Neuronal stem cell (in vitro differentiated cells): ENCODE measurements around the gene CCDC102B.
"Not testable (repeated sequence)": the region's sequence is repeated elsewhere in the genome, so short reads cannot be mapped to it uniquely, and the experiment has no call there.

ENCODE experiments used
- DNase-seq: peaks from one replicate; pipeline ENCODE4 v3.0.0-alpha.2; 2013; ENCODE audit warnings: low spot score
- H2AFZ ChIP-seq: one replicate; pipeline ENCODE4 v1.6.1; 2013; ENCODE audit warnings: mild to moderate bottlenecking, low read length, inconsistent platforms
- H2AK5ac ChIP-seq: 2 replicates; pipeline ENCODE4 v1.6.1; 2013; ENCODE audit warnings: low read depth, mild to moderate bottlenecking, inconsistent platforms, low read length, moderate library complexity, mixed read lengths
- H2BK120ac ChIP-seq: 2 replicates; pipeline ENCODE4 v1.6.1; 2013; ENCODE audit warnings: low read depth, mild to moderate bottlenecking, inconsistent platforms, low read length, moderate library complexity, mixed read lengths
- H2BK12ac ChIP-seq: one replicate; pipeline ENCODE4 v1.6.1; 2013; ENCODE audit warnings: low read length, inconsistent platforms
- H2BK15ac ChIP-seq: 2 replicates; pipeline ENCODE4 v1.6.1; 2013; ENCODE audit warnings: mild to moderate bottlenecking, low read length, inconsistent platforms, mixed read lengths
- H2BK5ac ChIP-seq: one replicate; pipeline ENCODE4 v1.6.1; 2013; ENCODE audit warnings: inconsistent platforms, mild to moderate bottlenecking, low read length, moderate library complexity
- H3K14ac ChIP-seq: one replicate; pipeline ENCODE4 v1.6.1; 2013; ENCODE audit warnings: low read length, inconsistent platforms
- H3K18ac ChIP-seq: 2 replicates; pipeline ENCODE4 v1.6.1; 2013; ENCODE audit warnings: low read length, inconsistent platforms
- H3K23ac ChIP-seq: 2 replicates; pipeline ENCODE4 v1.6.1; 2013; ENCODE audit warnings: low read depth, mild to moderate bottlenecking, mixed read lengths, low read length, inconsistent platforms; ENCODE audit not compliant: poor library complexity
- H3K27ac ChIP-seq: replicated peaks from 3 replicates; pipeline ENCODE4 v1.5.1; 2013; ENCODE audit warnings: low read length, inconsistent platforms
- H3K27me3 ChIP-seq, 3 experiments: 2 replicates each; pipeline ENCODE4 v1.6.1; 2013; ENCODE audit warnings: low read length in 3 of 3, mild to moderate bottlenecking in 2 of 3, inconsistent platforms in 1 of 3, low read depth in 1 of 3, mixed read lengths in 1 of 3, moderate library complexity in 1 of 3; ENCODE audit not compliant: control insufficient read depth in 3 of 3, insufficient read depth in 3 of 3
- H3K36me3 ChIP-seq, 2 donors: replicated peaks in 1 of 2; 2 replicates each; pipeline ENCODE4 v1.6.1; 2013; ENCODE audit warnings: low read length in 2 of 2; ENCODE audit not compliant: control insufficient read depth in 2 of 2, insufficient read depth in 2 of 2
- H3K4ac ChIP-seq: 2 replicates; pipeline ENCODE4 v1.6.1; 2013; ENCODE audit warnings: inconsistent platforms, mild to moderate bottlenecking, low read length, moderate library complexity
- H3K4me1 ChIP-seq, 2 donors: 1 replicate in 1 of 2; 2 replicates in 1 of 2; pipeline ENCODE4 v1.6.1; 2013; ENCODE audit warnings: low read length in 2 of 2, low read depth in 1 of 2; ENCODE audit not compliant: control insufficient read depth in 2 of 2, insufficient read depth in 1 of 2
- H3K4me2 ChIP-seq: one replicate; pipeline ENCODE4 v1.6.1; 2013; ENCODE audit warnings: mild to moderate bottlenecking, low read length, inconsistent platforms; ENCODE audit not compliant: insufficient read depth, poor library complexity, severe bottlenecking
- H3K4me3 ChIP-seq, 2 donors: 2 replicates each; pipeline ENCODE4 v1.5.1; 2013; ENCODE audit warnings: low read length in 2 of 2, mild to moderate bottlenecking in 2 of 2, inconsistent platforms in 1 of 2, moderate library complexity in 1 of 2
- H3K79me1 ChIP-seq: one replicate; pipeline ENCODE4 v1.6.1; 2013; ENCODE audit warnings: low read depth, mild to moderate bottlenecking, inconsistent platforms, low read length, moderate library complexity
- H3K9ac ChIP-seq: one replicate; pipeline ENCODE4 v1.6.1; 2013; ENCODE audit warnings: mild to moderate bottlenecking, low read depth, low read length, inconsistent platforms; ENCODE audit not compliant: poor library complexity
- H3K9me3 ChIP-seq, 2 donors: replicated peaks in 1 of 2; 2 replicates each; pipeline versions ENCODE3 to v1.6.1; 2013; ENCODE audit warnings: low read length in 2 of 2, mild to moderate bottlenecking in 2 of 2, inconsistent platforms in 1 of 2, low read depth in 1 of 2, mixed read lengths in 1 of 2, moderate library complexity in 1 of 2; ENCODE audit not compliant: control insufficient read depth in 2 of 2, insufficient read depth in 1 of 2
- H4K8ac ChIP-seq: one replicate; pipeline ENCODE4 v1.6.1; 2013; ENCODE audit warnings: low read depth, mild to moderate bottlenecking, inconsistent platforms, low read length, moderate library complexity
- H4K91ac ChIP-seq: one replicate; pipeline ENCODE4 v1.6.1; 2013; ENCODE audit warnings: low read length, low read depth, mild to moderate bottlenecking, inconsistent platforms; ENCODE audit not compliant: poor library complexity
- WGBS, 2 donors: extraction: QIAGEN DNeasy Blood & Tissue Kit; methylation state at CpG; one replicate each; pipeline ENCODE4 v1.1.7; 2013; ENCODE audit warnings: missing lambda C conversion rate in 2 of 2, mixed read lengths in 1 of 2; ENCODE audit not compliant: insufficient read length in 2 of 2, insufficient replicate concordance in 1 of 2; ENCODE audit errors: extremely low coverage in 2 of 2; 5-methylcytosine and 5-hydroxymethylcytosine counted together

Gene CCDC102B

DNA sequence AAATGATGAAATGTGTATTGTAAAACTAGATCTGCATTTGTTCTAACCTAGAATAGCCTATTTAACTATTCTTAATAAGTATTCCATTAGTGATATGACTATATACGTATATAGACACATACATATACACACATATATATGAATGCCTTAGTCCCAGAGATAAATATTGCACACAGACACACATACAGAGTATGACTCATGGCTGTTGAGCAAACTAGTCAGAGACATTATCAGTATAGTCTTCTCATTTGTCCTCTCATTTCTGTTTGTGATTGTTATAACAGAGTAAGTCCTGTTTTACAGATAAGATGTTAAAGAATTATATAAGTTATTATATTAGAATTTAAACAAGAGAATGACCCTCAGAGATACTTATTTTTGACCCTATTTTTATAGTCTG, 202.5 kb downstream of the CCDC102B start:
- Histone ChIP-seq H2BK120ac (no peak overlapping the region), H3K23ac (no peak overlapping the region), H2BK12ac (no peak overlapping the region), H3K27me3 (no peaks in the 10 kb centered on the region), H3K9me3 (no peaks in the 10 kb centered on the region), H3K14ac (no peak overlapping the region), H2AFZ (no peak overlapping the region), H3K4me1 (no peaks in the 10 kb centered on the region), H2BK15ac (no peak overlapping the region), H4K91ac (no peak overlapping the region), H3K18ac (no peak overlapping the region), H3K4me3 (no peak overlapping the region), H3K36me3 (no peaks in the 10 kb centered on the region), H4K8ac (no peak overlapping the region), H3K9ac (no peak overlapping the region), H3K27ac (no peak overlapping the region), H3K4me2 (no peak overlapping the region), H3K79me1 (no peaks in the 10 kb centered on the region), H2BK5ac (no peak overlapping the region), H3K4ac (no peak overlapping the region), H2AK5ac (no peak overlapping the region)
- no peak for DNase-seq
- WGBS, 2 donors, result no CpG with 5 or more reads among the region's 1 CpG

DNA sequence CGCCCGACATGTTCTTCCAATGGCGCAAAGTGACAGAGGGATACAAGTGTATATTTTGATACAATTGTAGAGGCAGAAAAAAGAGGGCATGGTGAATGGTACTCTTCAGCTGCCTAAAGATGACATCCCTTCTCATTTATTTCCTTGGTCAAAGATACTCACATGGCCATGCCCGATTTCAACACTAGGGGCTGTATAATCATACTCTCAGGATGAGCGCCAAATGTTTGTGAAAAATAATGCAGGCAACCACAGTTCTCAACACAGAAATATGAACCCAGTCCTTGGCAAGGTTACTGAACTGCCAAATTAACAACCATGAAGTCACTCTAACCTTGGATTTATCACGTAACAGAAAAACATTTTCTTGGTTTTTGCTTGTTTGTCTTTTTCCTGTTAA, 204.4 kb downstream of the CCDC102B start:
- Histone ChIP-seq H3K9ac (no peak overlapping the region), H2BK15ac (no peak overlapping the region), H2BK12ac (no peak overlapping the region), H3K4me1 (no peaks in the 10 kb centered on the region), H2AFZ (no peak overlapping the region), H3K4me3 (no peak overlapping the region), H3K14ac (no peak overlapping the region), H3K36me3 (no peaks in the 10 kb centered on the region), H2AK5ac (no peak overlapping the region), H2BK5ac (no peak overlapping the region), H3K4me2 (no peak overlapping the region), H3K23ac (no peak overlapping the region), H2BK120ac (no peak overlapping the region), H4K91ac (no peak overlapping the region), H3K27ac (no peak overlapping the region), H3K18ac (no peak overlapping the region), H3K9me3 (no peaks in the 10 kb centered on the region), H3K4ac (no peak overlapping the region), H3K27me3 (no peaks in the 10 kb centered on the region), H3K79me1 (no peaks in the 10 kb centered on the region), H4K8ac (no peak overlapping the region)
- DNase-seq, result no peak
- no CpG with 5 or more reads among the region's 6 CpGs for WGBS, 2 donors

- H2BK5ac ChIP-seq, H3K14ac ChIP-seq, H4K91ac ChIP-seq, H3K23ac ChIP-seq, H3K27me3 ChIP-seq, H4K8ac ChIP-seq, DNase-seq, H3K36me3 ChIP-seq, H2BK15ac ChIP-seq, H3K4ac ChIP-seq, H3K18ac ChIP-seq, H3K79me1 ChIP-seq, H2AFZ ChIP-seq, H3K4me3 ChIP-seq, H3K4me2 ChIP-seq, H3K9ac ChIP-seq, H2BK12ac ChIP-seq, H2BK120ac ChIP-seq, H3K4me1 ChIP-seq, H3K27ac ChIP-seq, H2AK5ac ChIP-seq, H3K9me3 ChIP-seq: not testable (repeated sequence)
- WGBS, 2 donors, result no CpG with 5 or more reads among the region's 4 CpGs
Measured at GRCh38 chr18:69006212-69006611, 208.3 kb downstream of the CCDC102B start.

DNA sequence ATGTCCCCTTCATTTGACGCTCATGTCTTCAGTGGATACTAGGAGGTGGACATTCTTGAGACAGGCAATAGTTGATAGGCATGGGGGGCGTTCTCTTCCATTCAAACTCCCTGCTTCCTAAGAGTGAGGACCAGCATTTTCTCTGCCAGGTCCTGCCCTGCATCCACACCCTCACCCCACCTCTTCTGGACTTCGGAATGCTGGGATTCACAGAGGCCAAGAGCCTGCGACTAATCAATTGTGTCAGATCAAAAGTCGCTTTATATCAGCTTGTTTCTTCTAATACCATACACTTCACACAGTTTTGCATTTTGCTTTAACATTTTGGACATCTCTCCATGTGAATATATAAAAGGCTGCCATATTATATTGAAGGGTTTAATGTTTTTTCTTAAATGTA, 210.7 kb downstream of the CCDC102B start:
- Histone ChIP-seq H3K23ac (no peak overlapping the region), H3K18ac (no peak overlapping the region), H4K91ac (no peak overlapping the region), H2BK15ac (no peak overlapping the region), H3K27me3 (no peaks in the 10 kb centered on the region), H2BK12ac (no peak overlapping the region), H4K8ac (no peak overlapping the region), H2AFZ (no peak overlapping the region), H3K4ac (no peak overlapping the region), H2BK120ac (no peak overlapping the region), H2BK5ac (no peak overlapping the region), H3K9me3 (no peaks in the 10 kb centered on the region), H3K14ac (no peak overlapping the region), H2AK5ac (no peak overlapping the region), H3K4me3 (no peak overlapping the region), H3K4me2 (no peak overlapping the region), H3K79me1 (no peaks in the 10 kb centered on the region), H3K4me1 (peaks cover 0 to 2% of the 10 kb centered on the region in 2 donors), H3K36me3 (no peaks in the 10 kb centered on the region), H3K27ac (no peak overlapping the region), H3K9ac (no peak overlapping the region)
- no CpG with 5 or more reads among the region's 5 CpGs for WGBS, 2 donors
- DNase-seq, result no peak
